SU-DHL-6 (cell line): ENCODE data around the gene TIMP3.

Experiments used
- CTCF ChIP-seq: fragments of 200-600 bp; sonication (generic); IDR thresholded peaks from one replicate; pipeline ENCODE4 v1.5.1; 2017; ENCODE audit warnings: antibody characterized with exemption, mild to moderate bottlenecking, low read length, moderate library complexity; ENCODE audit not compliant: insufficient read depth, poor library complexity, severe bottlenecking
- EZH2phosphoT487 ChIP-seq: fragments of 200-600 bp; sonication (generic), shearing (Covaris generic); conservative IDR thresholded peaks from 2 replicates; pipeline ENCODE4 v1.6.1; 2018; ENCODE audit warnings: mild to moderate bottlenecking, antibody characterized with exemption, low read length, moderate library complexity, mixed read lengths

GRCh38 chr22:32880893-32881596, 79.5 kb downstream of the TIMP3 start:
- TF ChIP-seq CTCF (no peak), EZH2phosphoT487 (no peak)
